Cardiac fibroblast (primary cell): Measurements from ENCODE around the gene TANC1.
A peak's percentile ranks its signal among the peaks of the same experiment; 100 is the strongest.

Source experiments
- DNase-seq, 2 donors: peaks; one replicate each; pipeline versions ENCODE4 v3.0.0 to v3.0.0-alpha.2; 2010; ENCODE audit warnings: low read depth in 2 of 2
- H3K4me3 ChIP-seq, 2 donors: replicated peaks in 1 of 2; 1 replicate in 1 of 2; 2 replicates in 1 of 2; pipeline ENCODE4 v1.5.1; 2011; ENCODE audit warnings: low read depth in 2 of 2, low read length in 2 of 2, mild to moderate bottlenecking in 2 of 2, moderate library complexity in 1 of 2
- CTCF ChIP-seq: IDR thresholded peaks from one replicate; pipeline ENCODE4 v1.5.1; 2011; ENCODE audit warnings: low read depth, mild to moderate bottlenecking, low read length, inconsistent platforms

TANC1 gene

GRCh38 chr2:158967114-158967730, 1.2 kb upstream of the TANC1 start:
- H3K4me3 ChIP-seq, result no peak overlapping the region
- no peak for DNase-seq
- TF ChIP-seq CTCF, result no peak

GRCh38 chr2:158967731-158968395, 577 bp upstream of the TANC1 start:
- peak overlapping the region; percentile 53 to 80 for H3K4me3 ChIP-seq
- peak; percentile 62 to 65 for DNase-seq
- TF ChIP-seq CTCF, result no peak

- H3K4me3 ChIP-seq, result peak overlapping the region; percentile 79 to 80
- DNase-seq, result no peak
- no peak for TF ChIP-seq CTCF
Observed at GRCh38 chr2:158969162-158969714, 798 bp downstream of the TANC1 start.

DNA sequence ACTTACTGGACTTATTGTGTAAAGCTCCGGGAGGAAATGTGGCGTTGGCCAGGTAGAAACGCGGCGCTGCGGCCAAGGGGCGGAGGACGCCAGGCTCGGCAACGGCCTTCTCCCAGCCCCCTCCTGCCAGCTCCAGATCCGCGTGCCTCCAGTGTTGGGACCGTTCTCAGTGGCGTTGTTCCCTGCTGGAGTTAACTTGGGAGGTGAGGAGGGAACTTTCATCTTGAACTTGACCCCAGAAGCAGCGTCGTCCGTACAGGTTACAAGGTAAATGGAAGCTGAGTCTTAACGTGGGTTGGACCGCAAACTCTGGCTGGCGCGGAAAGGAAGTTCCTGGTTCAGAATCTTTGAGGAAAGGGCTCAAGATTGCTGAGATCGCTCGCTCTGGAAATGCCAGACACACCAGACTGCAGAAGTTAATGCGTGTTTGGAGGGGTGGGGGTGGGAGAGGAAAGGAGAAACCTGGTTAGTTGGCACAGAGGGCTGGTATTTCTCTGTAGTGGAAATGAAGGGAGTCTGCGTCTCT, 1.3 kb downstream of the TANC1 start:
- DNase-seq, result peak in 1 of 2 donors; percentile 26
- H3K4me3 ChIP-seq, result peak overlapping the region; percentile 79 to 80

DNA sequence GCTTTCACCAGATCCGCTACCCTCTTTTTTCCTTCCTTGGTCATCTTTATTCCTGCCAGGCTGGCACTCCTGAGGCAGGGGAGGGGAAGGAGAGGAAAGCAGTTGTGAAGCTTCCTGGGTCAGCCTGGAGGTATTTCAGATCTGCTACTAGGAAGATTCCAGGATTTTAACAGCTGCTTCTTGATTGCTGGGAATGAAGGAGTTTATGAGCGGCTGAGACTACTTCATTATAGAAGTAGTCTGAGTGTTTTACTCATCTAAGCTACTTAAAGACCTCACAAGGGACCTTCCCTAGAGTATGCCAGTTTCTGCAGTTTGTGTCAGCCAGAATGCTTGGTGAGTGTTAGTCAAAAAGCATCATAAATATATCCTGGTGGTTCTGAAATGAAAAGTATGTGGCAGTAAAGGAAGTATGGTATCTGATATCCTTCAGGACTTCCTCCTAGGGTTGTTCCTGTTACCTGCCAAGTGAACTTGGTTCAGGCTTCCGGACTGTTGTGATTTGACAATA, 1.9 kb downstream of the TANC1 start:
- peak; percentile 30 to 46 for DNase-seq
- no peak for TF ChIP-seq CTCF
- H3K4me3 ChIP-seq, result peak overlapping the region; percentile 79 to 80

More for the DNA sequence above, 1.3 kb downstream of the TANC1 start:
- TF ChIP-seq CTCF, result no peak

GRCh38 chr2:158973116-158973956, 4.9 kb downstream of the TANC1 start:
- H3K4me3 ChIP-seq, result no peak overlapping the region
- no peak for TF ChIP-seq CTCF
- DNase-seq, result peak in 1 of 2 donors; percentile 28
